NCI-H2196 (cell line): ENCODE results near the gene KNSTRN.
A peak's percentile ranks its signal among the peaks of the same experiment; 100 is the strongest.

ENCODE experiments used
- DNase-seq: peaks from one replicate; lab custom pipeline; 2025; ENCODE audit not compliant: unreplicated experiment; lab: John Stamatoyannopoulos, UW

The KNSTRN gene, protein sequence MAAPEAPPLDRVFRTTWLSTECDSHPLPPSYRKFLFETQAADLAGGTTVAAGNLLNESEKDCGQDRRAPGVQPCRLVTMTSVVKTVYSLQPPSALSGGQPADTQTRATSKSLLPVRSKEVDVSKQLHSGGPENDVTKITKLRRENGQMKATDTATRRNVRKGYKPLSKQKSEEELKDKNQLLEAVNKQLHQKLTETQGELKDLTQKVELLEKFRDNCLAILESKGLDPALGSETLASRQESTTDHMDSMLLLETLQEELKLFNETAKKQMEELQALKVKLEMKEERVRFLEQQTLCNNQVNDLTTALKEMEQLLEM

DNA sequence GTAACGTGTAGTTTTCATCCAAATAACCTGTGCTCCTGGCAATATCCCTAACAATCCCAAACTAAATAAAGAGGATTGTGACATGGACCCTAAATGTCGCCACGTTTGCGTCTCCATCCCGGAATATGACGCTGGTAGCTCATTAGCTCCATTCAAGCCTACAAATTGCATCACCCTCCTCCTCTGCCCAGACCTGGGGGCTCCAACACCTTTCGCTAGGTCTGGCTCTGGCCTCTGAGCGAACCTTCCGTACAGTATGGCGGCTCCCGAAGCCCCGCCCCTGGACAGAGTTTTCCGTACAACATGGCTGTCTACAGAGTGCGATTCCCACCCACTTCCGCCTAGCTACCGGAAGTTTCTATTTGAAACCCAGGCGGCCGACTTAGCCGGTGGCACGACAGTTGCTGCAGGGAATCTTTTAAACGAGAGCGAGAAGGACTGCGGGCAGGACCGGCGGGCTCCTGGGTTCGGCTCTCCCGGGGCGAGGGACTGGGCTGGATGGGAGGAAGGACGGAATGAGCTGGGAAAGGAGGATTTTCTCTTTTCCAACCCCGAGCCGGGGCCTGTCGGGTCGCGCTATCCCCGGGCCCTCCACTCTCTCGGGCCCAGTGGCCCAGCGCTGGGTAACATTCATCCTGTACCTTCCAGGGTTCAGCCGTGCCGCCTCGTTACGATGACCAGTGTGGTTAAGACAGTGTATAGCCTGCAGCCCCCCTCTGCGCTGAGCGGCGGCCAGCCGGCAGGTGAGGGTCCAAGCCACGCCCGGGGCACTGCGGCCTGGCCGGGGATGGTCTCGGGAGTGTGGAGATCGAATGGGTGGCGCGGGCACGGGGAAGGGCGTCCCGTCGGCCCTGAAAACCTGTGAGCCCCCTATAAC, at the start of gene KNSTRN:
Gene KNSTRN (plus strand): TSS at position 142 of the 877 bp plus-strand sequence. CDS start 115 bp downstream, at position 257.
- DNase-seq, result peak; percentile 85

DNA sequence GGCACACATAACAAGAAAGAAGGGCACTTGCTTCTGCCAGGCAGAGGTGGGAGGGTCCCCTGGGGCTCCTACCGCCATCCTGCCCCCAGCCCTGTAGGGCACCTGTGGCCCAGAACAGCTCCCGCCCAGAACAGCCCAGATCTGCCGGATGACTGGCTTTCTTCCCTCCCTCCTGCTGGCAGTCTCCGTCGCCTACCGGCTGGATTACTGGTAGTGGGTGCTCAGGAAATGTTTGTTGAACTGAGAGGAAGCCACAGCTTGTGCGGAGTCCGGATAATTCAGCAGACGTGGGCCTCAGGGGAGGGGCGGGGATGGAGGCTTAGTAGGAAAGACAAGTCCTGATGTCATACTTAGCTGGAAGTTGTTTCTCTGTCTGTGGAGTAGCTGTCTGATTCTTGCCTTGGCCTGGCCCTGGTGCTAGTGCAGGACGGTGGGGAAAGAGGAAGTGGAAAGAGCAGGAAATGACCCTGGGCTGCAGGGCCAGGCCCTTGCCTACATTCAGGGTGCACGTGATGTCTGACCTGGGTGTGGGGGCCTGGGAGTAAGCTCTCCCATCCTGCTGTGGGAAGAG, 48.5 kb upstream of the KNSTRN start:
- DNase-seq, result no peak

DNA sequence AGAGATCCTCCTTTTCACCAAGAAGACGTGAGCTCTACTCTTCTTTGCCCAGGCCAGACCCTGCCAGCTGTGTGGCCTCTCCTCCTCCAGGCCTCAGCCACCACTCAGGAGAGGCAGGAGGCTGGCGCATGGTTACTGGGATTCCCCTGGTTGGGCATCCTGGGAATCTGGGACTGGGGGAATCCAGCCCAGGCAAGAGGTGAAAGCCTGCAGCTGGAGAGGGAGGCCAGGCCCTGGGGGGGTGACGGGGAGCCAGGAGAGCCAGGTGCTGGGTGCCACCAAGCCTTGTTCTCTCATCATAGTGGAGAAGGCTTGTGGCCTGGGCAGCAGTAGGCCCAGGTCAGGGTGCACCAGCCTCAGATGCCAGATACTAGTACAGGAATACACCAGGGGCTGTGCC, 48.0 kb upstream of the KNSTRN start:
- no peak for DNase-seq

DNA sequence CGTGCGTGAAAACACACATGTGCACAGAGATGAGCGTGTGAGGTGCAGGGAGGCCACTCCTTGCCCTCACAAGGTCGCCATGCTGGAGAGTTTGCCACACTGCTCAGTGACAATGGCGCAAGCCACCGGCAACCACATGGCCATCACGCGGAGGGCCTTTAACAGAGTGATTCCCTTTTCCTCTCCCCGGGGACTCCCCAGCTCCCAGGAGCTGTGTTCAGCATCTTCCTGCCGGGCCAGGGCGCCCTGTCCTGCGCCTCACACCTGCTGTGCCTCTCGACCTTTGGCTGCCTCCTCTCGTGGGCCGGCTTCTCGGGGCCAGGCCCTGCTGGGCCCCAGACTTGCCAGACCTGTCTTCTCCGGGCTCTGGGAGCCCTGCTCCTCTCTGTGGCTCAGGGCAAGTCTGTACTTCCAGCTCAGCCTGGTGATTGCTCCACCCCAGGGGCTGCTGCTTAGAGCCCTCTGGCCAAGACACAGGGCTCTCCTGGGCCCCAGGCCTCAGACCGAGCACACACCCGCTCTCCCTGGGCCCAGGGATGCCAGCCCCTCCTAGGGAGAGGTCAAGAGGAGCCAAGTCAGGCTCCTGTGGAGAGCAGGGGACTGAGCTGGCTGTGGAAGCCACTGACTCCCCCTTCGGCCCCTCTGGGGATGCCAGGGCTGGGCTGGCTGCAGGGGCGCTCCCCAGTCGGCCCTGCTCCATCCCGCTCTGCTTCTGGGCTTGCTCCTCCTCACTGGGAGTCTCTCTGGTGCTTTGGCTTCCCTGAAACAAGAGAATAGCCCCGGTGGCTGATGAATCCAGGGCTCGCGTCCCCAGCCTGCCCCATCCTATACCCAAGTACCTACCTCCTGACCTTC, 47.4 kb upstream of the KNSTRN start:
- DNase-seq, result no peak

DNA sequence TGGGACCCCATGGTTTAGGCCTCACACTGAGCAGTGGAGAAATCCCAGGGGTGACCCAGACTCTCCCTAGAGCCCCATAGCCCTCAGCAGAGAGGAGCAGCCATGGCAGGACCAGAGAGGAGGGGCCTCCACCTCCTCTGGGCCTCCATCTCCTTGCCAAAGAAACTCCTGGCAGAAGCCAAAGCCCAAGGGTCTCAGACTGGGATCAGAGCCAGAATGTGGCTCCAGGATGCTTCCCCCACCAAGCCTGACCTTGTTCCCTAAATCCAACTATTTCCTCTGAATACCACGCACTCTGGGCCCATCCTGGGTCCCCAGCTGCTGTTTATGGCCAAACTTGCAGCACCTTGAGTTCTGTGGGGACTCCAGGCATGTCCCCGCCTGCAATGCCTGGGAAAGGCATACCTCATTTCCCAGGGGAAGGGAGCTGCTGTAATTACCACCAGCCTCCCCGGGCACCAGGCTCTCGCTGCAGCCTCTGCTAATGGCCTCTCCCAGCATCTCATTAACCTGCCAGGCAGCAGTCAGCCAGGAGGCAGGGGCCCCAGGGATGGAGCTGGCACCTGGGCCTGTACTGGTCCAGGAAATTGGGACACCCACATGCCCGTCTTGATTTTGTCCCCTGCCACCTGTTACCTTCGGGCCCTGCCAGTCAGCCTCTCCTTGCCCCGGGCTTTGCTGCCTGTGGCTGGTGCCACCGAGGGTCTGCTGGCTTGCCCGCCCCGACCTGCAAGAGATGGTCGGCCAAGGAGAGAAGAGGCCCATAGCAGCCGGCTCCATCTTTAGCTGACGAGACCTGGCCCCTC, 46.4 kb upstream of the KNSTRN start:
- no peak for DNase-seq

DNA sequence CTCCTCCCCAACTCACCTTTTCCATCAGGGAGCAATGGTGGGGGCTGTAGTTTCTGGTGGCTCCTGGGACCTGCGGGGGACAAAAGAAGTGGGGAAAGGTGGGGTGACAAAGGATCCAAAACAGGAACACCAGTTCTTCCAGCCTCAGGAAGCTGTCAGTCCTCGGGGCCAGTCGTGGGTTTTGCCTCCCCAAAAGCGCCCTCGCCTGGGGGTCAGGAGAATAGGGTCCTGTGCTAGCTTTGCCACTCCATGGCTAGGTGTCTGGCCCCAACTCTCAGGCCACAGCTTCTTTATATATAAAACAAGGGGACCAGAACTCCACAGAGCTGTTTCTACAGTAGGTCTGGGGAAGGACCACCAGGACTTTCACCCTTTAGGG, 45.8 kb upstream of the KNSTRN start:
- DNase-seq, result no peak

DNA sequence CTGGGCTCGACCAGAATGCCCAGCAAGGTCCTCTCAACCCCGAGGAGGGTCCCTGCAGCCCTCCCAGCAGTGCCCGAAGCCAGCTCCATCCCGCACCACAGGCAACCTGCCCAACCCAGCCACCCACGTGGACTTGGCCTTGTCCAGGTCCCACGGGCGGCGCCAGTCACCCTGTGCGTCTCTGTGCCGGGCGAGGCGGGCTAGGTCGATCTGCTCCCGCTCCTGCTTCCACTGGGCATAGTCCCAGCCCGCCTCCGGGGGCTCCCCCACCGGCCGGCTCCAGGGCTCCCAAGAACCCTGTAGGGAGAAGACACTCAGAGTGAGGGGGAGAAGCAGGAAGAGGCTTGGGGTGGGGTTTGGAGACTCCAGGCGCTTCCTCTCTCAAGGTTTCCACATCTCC, 44.9 kb upstream of the KNSTRN start:
- DNase-seq, result no peak

DNA sequence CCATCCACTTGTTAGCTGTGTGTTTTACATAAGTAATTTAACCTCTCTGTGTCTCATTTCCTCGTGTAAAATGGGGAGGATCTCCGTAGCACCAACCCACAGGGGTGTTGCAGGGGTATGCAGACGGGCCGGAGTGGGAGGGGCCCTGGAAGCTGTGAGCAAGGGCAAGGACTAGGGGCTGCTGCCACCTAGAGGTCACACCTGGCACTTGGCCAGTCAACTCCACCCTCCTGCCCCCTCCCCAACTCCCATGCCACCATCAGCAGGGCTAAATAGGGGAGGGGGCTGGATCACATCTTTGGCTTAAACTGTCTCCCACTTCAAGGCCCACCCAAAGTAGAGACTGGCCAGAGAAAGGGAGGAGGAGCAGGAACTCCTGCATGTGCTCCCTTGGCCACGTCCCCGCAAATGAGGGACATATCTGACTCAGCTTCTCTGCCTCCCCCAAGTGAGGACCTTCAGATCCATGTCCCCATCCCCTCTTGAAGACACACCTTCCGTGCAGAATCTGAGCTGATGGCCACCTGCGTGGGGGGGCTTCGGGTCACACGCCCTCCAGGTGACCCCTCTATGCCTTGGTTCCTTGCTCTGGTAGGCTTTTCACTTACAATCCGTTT, 44.4 kb upstream of the KNSTRN start:
- peak; percentile 29 for DNase-seq

DNA sequence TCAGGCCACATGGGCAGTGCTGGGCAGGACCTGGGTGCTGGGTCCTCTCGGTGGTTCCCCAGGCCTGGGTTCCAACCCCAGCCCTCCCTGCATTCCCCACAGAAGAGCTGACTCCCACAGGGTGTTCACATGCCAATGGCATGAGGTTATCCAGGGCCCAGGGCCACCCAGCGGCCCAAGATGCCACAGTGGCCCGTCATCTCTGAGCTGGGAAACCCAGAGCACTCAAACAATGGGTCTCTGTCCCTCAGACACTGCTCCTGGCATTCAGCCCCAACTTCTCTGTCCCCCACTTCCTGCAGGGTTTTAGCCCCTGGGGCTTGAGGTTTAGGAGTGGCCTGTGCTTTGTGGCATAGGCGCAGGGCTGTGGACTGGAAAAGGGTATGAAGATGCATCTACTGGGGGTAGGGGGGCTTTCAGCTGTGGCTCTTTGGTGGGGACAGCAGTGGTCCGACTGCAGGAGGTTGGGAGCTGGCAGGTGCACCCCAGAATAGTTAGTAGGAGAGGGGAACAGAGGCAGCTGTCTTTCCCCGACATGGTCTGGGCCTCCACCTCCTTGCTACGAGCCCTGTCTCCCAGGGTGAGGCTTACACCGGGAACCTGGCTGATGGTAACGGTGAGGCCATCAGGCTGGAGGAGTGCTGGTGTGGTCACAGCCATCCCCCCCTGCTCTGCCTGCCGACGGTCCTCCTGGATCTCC, 43.5 kb upstream of the KNSTRN start:
- DNase-seq, result peak; percentile 2

DNA sequence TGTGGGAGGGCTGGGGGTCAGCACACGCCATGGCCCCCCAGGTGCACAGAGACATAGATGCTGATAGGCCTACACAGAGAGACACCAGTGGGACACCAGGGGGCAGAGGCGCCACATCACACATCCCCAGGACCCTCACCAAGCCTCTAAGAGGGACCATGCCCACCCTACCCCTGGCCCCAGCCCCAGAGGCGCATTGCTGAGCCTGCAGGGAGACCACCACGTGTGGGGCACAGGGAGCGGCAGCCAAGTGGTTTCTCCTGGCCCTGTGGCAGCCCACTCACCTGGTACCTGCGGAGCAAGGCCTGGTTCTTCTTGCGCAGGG, 42.9 kb upstream of the KNSTRN start:
- no peak for DNase-seq

DNA sequence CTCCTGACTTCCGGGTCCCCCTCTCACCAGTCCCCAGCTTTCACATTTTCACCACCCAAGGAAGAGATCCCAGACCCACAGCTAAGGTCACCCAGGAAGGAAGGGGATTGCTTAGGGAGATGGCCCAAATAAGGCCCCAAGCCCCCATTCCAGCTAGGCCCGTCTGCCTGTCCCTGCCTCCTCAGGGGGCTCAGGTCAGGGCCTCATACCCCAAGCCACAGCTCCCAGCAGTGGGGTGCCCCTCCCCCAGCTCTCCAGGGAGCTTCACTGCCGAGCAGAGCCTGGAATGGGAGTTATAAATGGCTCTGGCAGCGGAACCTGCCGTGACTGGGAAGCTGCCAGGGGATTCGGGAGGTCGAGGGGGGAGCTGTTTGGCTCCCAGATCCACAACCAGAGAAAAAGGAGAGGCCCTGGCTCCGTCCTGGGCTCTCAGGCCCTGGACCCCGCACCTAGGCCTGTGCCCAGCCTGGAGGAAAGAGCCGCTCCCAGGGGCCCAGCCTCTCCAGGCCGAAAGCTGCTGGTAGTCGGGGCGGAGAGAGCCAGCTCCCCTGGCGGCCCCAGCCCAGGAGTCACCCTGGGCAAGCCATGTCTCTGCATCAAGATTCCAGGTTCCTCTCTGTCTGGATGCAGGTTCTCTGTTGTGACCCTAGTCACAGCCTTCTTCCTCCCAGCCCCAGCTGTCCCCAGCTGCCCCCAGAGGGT, 42.3 kb upstream of the KNSTRN start:
- no peak for DNase-seq

DNA sequence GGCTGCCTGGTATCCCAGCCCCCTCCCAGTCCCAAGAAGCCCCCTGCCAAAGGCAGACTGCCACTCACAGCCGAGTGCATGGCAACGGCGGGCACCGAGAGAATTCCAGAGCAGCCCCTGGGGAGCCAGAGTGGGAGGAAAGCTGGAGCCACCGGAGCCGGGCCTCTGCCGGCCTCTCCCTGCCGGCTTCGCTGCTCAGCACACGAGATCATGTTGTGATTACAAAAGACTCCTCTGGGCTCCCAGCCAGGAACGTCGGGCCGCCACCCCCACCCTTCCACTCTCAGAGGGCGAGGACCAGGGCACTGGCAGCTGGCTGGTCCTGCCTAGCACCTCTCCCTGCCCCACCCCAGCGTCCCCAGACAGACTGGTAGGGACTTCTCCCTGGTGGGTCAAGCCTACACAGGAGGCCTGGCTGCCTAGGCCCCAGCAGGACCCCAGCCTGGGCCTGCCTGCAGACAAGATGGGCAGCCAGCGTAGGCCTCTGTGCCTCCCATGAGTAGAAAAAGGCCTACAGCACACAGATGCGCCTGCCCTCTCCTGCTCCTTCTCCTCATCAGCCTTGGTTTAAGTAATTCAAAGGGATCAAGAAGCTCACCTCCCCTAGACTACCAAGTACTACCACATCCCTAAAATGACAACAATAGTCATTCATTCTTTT, 41.7 kb upstream of the KNSTRN start, which contains the start of gene CCDC9B:
Gene CCDC9B (minus strand): TSS at position 200 of the 661 bp plus-strand sequence. CDS start 120 bp downstream, at position 80.
- peak; percentile 69 for DNase-seq

DNA sequence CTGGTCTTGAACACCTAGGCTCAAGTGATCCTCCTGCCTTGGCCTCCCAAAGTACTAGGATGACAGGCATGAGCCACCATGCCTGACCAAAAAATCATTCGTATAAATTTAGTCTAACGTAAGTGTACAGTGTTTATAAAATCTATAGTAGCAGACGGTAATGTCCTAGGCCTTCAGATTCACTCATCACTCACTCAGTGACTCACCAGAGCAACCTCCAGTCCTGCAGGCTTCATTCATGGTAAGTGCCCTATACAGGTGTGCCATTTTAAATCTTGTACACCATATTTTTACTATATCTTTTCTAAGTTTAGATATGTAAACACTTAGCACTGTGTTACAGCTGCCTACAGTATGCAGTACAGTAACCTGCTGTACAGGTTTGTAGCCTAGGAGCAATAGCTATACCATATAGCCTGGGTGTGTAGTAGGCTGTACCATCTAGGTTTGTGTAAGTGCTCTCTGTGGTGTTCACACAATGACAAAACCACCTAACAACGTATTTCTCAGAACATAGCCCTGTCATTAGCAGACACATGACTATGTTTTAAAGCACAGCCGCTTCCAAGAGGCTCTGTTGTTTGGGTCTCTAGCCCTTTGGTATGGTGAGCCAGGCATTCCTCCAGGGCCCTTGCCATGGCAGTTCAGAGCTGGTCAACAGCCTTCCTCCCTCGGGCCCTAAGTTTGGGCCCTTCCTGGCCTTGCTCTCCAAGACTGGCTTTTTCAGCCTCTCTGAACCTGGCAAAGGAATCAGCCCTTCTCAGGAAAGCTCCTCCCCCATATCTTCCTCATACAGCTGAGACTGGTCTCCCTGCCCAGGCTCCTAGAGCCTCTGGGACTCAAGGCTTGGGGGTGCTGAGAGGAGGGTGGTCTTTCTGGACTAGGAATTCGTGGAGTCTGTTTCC, 39.9 kb upstream of the KNSTRN start:
- no peak for DNase-seq

DNA sequence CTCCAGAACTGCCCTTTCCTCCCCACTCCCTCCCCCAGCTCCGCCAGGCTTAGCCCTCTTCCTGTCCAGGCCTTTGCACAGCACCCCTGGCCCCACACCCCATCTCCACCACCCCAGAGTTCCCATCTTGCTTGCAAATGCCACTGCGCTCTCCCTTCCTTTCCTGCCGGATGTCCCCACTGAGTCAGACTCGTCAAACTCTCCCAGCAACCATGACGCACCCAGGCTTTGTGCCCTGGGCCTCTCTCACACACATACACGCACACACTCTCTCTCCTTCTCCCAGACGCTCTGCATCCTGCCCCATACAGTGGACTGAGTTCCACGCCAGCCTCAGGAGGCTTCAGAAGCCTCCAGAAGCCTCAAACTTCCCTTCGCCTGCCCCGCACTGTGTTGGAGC, 39.0 kb upstream of the KNSTRN start:
- no peak for DNase-seq

DNA sequence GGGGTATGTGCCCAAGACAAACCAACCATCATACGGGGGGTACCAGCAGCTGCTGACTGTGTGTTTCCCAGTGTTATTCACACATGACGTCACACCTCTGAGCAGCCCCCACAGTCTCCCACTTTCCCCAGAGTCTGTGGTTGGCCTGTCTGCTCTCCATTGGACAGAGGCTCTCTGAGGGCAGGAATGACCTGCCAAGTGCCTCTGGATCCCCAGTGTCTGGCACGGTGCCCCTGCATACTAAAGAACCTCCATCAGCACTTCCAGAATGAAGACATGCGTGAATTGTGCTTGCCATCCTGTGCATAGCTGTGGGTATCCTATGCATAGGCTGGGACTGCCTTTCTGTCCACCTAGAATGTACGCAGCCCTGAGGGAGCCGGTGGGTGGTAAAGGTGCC, 38.3 kb upstream of the KNSTRN start:
- no peak for DNase-seq

DNA sequence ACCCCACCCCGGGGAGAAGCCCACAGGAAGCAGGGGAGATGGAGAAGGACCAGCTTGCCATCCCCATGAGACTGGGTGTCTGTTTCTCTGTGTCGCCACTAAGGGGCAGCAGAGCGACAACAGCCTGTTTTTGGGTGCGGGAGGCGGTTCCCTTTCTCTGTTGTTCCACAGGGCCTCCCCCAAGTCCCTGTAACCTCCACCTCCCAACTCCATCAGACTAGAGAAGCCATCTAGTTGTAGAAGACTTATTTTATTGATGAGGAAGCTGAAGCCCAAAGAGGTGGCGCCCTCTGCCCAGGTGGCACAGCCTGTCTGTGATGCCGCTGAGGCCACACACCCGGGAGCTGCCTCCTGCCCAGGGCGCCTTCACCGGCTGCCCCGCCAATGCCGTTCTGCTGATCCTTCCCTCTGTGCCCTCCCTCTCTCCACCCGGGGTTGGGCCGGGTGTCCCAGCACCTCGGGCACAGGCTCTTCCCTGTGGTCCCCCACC, 37.8 kb upstream of the KNSTRN start:
- DNase-seq, result peak; percentile 46
